Kidney (tissue), 14 donors: ENCODE measurements around the gene ANKH. TPM values are rescaled to one million over a fixed set of nuclear protein-coding genes. Genes with fewer than 3 reads are reported as not detected.

Experiments used
- DNase-seq, 5 donors: peaks; one replicate each; pipeline ENCODE4 v3.0.0-alpha.2; 2013 to 2020
- FAIRE-seq: peaks from 2 replicates; lab custom pipeline; 2012; peaks lifted over from hg19 to GRCh38; lab: Jason Lieb, UNC
- H3K27ac ChIP-seq, 2 donors: one replicate each; pipeline ENCODE4 v1.7.0; 2013; ENCODE audit warnings: low read depth in 2 of 2, low read length in 2 of 2, inconsistent platforms in 1 of 2
- H3K27me3 ChIP-seq: one replicate; pipeline ENCODE4 v1.7.1; 2013; ENCODE audit warnings: low read length, inconsistent platforms; ENCODE audit not compliant: control insufficient read depth, insufficient read depth
- H3K36me3 ChIP-seq, 3 donors: one replicate each; pipeline versions ENCODE4 v1.7.0 to v1.7.1; 2013; ENCODE audit warnings: low read length in 3 of 3, control low read depth in 1 of 3, inconsistent platforms in 1 of 3; ENCODE audit not compliant: insufficient read depth in 3 of 3, control insufficient read depth in 2 of 3
- H3K4me1 ChIP-seq, 3 donors: one replicate each; pipeline versions ENCODE4 v1.7.0 to v1.7.1; 2013; ENCODE audit warnings: low read length in 3 of 3, inconsistent platforms in 1 of 3, low read depth in 1 of 3; ENCODE audit not compliant: control insufficient read depth in 2 of 3, insufficient read depth in 2 of 3
- H3K4me3 ChIP-seq, 3 donors: one replicate each; pipeline versions ENCODE4 v1.7.0 to v1.8.1; 2013; ENCODE audit warnings: low read length in 3 of 3, control low read depth in 1 of 3, inconsistent platforms in 1 of 3
- H3K9ac ChIP-seq, 3 donors: one replicate each; pipeline versions ENCODE4 v1.7.0 to v1.7.1; 2013; ENCODE audit warnings: low read length in 3 of 3, control low read depth in 1 of 3, inconsistent platforms in 1 of 3
- H3K9me3 ChIP-seq, 3 donors: one replicate each; pipeline versions ENCODE4 v1.7.0 to v1.7.1; 2013; ENCODE audit warnings: low read length in 3 of 3, control low read depth in 1 of 3, inconsistent platforms in 1 of 3; ENCODE audit not compliant: control insufficient read depth in 2 of 3, insufficient read depth in 1 of 3
- intact Hi-C: fragments of 100-400 bp; cut with DNase I; formaldehyde crosslinking; loops from one replicate; pipeline ENCODE4 v1.11.1; 2022
- polyA plus RNA-seq: library from polyadenylated mRNA; stranded (reverse); fragments of 350-450 nt; fragmentation: Illumina TruSeq; extraction: RNeasy Lipid Tissue Mini Kit (QIAGEN cat#74804); gene quantifications from one replicate; pipeline ENCODE4 v1.2.3, GENCODE V29; 2014; ENCODE audit warnings: low read depth, low replicate concordance; ENCODE audit not compliant: insufficient read depth
- total RNA-seq: library from RNA; stranded (reverse); fragmentation: NEBNext Ultra II Directional; extraction: Animal tissue kit (Norgen Biotek cat#: 25700); gene quantifications from one replicate; pipeline ENCODE4 v1.2.1, GENCODE V29; 2021
- TF ChIP-seq, protein P1 (sequence below): IDR thresholded peaks from 3 replicates; pipeline ENCODE4 v1.5.1; 2012; ENCODE audit warnings: mild to moderate bottlenecking, moderate library complexity, borderline replicate concordance; ENCODE audit not compliant: insufficient read depth; ENCODE audit errors: extremely low read depth
- donor health status: control.
- donor health status: control.
- donor health status: control.
- donor health status: control.
- donor health status: control.
- donor health status: DM: yes; HTN: yes; CAD: no.
- donor health status: Normal renal cell carcinoma (clear cell type).

ANKH gene
- total and polyA plus RNA-seq, 2 donors from 2014 or later: 19.0 to 44.6 TPM

DNA sequence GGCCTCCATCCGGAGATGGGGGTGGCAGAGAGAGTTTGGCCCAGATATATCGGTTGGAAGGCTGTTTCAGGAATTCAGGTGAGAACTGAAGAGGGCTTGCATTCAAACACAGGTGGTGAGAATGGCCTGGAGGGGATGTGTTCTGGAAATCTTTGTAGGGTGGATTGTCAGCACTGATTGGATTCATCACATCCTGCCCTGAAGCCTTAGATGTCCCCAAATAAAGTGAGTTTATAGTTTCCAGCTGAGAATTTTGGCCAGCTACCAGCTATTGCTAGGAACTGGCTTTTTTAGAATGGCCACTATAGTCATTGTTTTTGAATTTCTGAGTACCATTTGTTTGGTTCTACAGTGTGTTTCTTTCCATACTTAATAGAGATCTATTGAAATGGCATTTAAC lies 46.1 kb upstream of the ANKH start:
- intact Hi-C loops: no loop called here

DNA sequence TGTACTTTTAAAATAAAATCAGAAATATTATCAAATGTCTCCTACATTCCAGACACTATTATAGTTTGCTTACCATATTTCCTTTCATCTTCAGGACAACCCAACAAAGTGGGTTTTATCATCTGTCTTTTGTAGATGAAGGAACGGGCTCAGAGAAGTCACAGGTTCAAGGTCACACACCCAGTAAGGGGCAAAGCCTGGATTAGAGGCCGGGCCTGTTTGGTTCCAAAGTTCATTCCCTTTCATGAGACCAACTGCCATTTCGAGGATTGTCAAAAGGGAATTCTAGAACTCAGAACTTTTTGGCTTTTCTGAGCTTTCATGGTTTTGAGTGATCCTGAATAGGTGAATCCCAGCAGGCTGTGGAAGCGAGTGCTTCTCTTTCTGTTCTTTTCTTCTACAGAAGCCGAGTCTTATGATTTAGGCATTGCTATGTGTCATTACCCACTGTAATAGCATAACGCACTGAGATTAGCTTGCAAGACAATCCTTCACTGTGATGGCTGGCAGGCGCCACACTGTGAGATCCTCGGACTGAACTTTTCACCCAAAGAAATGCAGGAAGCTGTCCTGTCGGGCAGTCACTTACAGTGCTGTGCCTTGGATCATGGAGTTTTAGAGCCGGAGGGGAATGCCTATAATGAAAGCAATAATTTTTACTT lies 43.8 kb upstream of the ANKH start:
- Histone ChIP-seq H3K9me3 (no peaks in the 10 kb centered on the region), H3K36me3 (no peaks in the 10 kb centered on the region), H3K4me3 (no peak overlapping the region), H3K9ac (no peak overlapping the region), H3K27me3 (no peaks in the 10 kb centered on the region), H3K27ac (no peak overlapping the region), H3K4me1 (no peaks in the 10 kb centered on the region)
- DNase-seq: peak in 3 of 5 donors; percentile 24 to 60 (median 57)
- TF ChIP-seq, protein P1, sequence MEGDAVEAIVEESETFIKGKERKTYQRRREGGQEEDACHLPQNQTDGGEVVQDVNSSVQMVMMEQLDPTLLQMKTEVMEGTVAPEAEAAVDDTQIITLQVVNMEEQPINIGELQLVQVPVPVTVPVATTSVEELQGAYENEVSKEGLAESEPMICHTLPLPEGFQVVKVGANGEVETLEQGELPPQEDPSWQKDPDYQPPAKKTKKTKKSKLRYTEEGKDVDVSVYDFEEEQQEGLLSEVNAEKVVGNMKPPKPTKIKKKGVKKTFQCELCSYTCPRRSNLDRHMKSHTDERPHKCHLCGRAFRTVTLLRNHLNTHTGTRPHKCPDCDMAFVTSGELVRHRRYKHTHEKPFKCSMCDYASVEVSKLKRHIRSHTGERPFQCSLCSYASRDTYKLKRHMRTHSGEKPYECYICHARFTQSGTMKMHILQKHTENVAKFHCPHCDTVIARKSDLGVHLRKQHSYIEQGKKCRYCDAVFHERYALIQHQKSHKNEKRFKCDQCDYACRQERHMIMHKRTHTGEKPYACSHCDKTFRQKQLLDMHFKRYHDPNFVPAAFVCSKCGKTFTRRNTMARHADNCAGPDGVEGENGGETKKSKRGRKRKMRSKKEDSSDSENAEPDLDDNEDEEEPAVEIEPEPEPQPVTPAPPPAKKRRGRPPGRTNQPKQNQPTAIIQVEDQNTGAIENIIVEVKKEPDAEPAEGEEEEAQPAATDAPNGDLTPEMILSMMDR: no peak
- intact Hi-C loops: no loop called here
- no peak for FAIRE-seq

More for the DNA sequence above, 46.1 kb upstream of the ANKH start:
- Histone ChIP-seq H3K9me3 (no peaks in the 10 kb centered on the region), H3K27me3 (no peaks in the 10 kb centered on the region), H3K4me1 (no peaks in the 10 kb centered on the region), H3K36me3 (no peaks in the 10 kb centered on the region), H3K27ac (no peak overlapping the region), H3K4me3 (no peak overlapping the region), H3K9ac (no peak overlapping the region)
- TF ChIP-seq, protein P1: no peak
- FAIRE-seq (no peak), DNase-seq (peak in 2 of 5 donors; percentile 19 to 73)

DNA sequence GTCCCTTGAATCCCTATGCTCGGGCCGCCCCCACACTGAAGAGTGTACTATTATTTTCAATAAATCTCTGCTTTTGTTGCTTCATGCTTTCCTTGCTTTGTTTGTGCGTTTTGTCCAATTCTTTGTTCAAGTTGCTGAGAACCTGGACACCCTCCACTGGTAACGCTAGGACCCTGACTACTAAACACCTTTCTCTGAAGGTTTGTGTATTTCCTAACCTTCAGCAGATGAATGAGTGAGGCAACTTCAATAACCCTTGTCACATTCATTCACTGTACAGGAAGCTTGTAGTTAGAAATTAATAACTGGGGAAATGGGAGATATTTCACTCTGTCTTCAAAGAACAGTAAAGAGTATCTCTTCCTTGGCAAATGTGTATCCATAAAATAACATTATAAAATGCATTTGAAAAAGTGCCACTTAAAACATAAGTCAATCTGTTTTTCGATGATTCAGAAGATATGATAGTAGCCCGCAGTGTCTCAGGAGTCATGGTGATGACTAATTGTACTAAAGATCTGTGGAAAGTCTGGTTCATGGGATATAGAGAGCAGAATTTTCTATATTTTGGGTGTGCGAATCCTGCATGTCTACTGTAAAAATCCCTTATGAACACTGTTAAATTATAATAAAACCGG lies 43.2 kb upstream of the ANKH start:
- intact Hi-C loops: no loop called here
- no peak for FAIRE-seq

More for the DNA sequence above, 43.2 kb upstream of the ANKH start:
- no peak for DNase-seq
- Histone ChIP-seq H3K4me3 (no peak overlapping the region), H3K9me3 (no peaks in the 10 kb centered on the region), H3K27ac (no peak overlapping the region), H3K9ac (no peak overlapping the region), H3K27me3 (no peaks in the 10 kb centered on the region), H3K4me1 (no peaks in the 10 kb centered on the region), H3K36me3 (no peaks in the 10 kb centered on the region)
- TF ChIP-seq, protein P1: no peak
